Fibroblast of lung (primary cell): ENCODE results near the gene GALR2.

ENCODE experiments used
- EZH2 ChIP-seq: IDR thresholded peaks from 2 replicates; pipeline ENCODE4 v1.5.1; 2012; ENCODE audit warnings: low read length, control low read depth, mild to moderate bottlenecking; ENCODE audit errors: missing control alignments
- TF ChIP-seq, protein P1 (sequence below), 2 donors: IDR thresholded peaks in 1 of 2; conservative IDR thresholded peaks in 1 of 2; 1 replicate in 1 of 2; 2 replicates in 1 of 2; pipeline ENCODE4 v1.5.1; 2011 to 2012; ENCODE audit warnings: low read length in 2 of 2, control low read depth in 1 of 2, inconsistent platforms in 1 of 2, low read depth in 1 of 2, mild to moderate bottlenecking in 1 of 2

DNA sequence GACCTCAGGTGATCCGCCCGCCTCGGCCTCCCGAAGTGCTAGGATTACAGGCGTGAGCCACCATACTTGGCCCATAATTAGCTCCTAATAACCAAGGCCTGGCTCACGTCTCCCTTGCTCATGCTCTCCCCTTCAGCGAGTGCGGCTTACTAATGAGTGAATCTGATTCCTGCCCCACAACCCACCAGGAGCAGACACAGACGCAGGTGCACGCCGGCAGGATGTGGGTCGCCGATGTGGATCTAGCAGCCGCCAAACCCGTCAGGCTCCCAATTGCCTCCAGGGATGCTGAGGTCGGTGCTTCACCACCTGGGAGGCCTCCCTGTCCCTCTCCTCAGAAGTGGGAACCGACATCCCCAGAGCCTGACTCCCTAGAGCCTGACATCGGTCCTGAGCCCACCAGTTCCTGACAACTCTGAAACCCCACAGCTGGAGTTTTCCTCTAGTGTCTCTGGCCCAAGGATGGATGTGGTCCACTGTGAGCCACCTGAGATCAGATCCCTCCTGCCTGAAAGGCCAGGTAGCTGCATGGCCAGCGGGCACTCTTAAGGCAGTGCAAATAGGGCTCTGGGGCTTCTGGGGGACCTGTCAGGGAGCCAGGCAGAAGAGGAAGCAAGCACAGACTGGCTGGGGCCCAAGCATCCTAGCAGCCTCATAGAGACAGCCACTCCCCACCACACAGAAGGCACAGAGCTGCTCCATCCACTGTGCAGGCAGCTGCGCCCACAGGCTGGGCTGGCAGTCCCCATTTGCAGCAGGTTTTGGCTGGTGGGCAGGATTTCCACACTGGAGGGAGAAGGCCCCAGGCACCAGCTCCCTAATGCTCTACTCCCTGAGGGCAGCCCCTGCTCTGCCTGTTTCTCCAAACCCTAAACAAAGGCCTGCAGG is 18.2 kb downstream of the GALR2 start:
- TF ChIP-seq, protein P1, sequence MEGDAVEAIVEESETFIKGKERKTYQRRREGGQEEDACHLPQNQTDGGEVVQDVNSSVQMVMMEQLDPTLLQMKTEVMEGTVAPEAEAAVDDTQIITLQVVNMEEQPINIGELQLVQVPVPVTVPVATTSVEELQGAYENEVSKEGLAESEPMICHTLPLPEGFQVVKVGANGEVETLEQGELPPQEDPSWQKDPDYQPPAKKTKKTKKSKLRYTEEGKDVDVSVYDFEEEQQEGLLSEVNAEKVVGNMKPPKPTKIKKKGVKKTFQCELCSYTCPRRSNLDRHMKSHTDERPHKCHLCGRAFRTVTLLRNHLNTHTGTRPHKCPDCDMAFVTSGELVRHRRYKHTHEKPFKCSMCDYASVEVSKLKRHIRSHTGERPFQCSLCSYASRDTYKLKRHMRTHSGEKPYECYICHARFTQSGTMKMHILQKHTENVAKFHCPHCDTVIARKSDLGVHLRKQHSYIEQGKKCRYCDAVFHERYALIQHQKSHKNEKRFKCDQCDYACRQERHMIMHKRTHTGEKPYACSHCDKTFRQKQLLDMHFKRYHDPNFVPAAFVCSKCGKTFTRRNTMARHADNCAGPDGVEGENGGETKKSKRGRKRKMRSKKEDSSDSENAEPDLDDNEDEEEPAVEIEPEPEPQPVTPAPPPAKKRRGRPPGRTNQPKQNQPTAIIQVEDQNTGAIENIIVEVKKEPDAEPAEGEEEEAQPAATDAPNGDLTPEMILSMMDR (conservative IDR thresholded peaks at IDR 0.05 in 1 of 2, IDR thresholded peaks at IDR 0.05 in 1 of 2; ENCODE audit: low read depth in 1 of 2, low read length in 2 of 2) = no peak
- no peak for TF ChIP-seq EZH2
